AG09309 (cell line): ENCODE measurements around the gene BCDIN3D.
A peak's percentile ranks its signal among the peaks of the same experiment; 100 is the strongest.

ENCODE experiments used
- DNase-seq: peaks from one replicate; pipeline ENCODE4 v3.0.0-alpha.2; 2010; ENCODE audit warnings: low read depth
- H3K4me3 ChIP-seq: 2 replicates; pipeline ENCODE4 v1.5.1; 2011; ENCODE audit warnings: mild to moderate bottlenecking, low read depth, low read length, moderate library complexity; ENCODE audit not compliant: control insufficient read depth
- TF ChIP-seq, protein P1 (sequence below): IDR thresholded peaks from 2 replicates; pipeline ENCODE4 v1.5.1; 2011; ENCODE audit warnings: mild to moderate bottlenecking, low read depth, low read length, inconsistent platforms; ENCODE audit not compliant: insufficient read depth, control insufficient read depth; ENCODE audit errors: missing control alignments

Gene BCDIN3D, protein sequence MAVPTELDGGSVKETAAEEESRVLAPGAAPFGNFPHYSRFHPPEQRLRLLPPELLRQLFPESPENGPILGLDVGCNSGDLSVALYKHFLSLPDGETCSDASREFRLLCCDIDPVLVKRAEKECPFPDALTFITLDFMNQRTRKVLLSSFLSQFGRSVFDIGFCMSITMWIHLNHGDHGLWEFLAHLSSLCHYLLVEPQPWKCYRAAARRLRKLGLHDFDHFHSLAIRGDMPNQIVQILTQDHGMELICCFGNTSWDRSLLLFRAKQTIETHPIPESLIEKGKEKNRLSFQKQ

DNA sequence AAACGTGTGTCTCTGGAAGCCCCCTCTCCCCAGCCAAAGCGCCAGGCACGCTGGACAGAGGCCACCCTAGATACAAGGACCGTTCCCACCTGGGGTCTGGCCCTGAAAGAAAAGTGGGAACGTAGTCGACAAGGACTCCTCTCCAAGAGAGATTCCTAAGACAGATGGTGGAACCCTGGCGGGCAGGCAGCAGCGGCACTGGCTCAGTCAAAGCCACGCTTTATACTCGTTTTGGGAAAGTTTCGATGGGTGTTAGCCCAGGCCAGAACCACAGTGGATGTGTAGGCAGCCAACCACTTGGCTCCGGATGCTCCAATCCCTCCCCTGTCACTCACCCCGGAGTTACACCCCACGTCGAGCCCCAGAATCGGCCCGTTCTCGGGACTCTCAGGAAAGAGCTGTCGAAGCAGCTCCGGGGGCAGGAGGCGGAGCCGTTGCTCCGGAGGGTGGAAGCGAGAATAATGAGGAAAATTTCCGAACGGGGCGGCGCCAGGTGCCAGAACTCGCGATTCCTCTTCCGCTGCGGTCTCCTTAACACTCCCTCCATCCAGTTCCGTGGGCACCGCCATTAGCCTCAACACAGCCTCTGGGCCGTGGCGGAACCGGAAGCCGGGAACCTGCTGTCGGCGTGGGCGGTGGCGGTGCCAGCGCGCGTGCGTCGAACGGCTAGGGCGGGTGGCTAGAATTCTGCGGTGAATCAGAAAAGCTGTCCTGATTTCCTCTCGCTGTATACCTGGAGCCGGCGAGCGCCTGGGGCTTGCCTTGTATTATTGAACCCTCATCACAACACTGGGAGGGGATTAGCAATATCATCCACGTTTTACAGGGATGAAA lies at the start of gene BCDIN3D:
BCDIN3D (minus strand) TSS at position 588 of the 834 bp plus-strand sequence; CDS start at position 569, 19 bp downstream.
- TF ChIP-seq, protein P1, sequence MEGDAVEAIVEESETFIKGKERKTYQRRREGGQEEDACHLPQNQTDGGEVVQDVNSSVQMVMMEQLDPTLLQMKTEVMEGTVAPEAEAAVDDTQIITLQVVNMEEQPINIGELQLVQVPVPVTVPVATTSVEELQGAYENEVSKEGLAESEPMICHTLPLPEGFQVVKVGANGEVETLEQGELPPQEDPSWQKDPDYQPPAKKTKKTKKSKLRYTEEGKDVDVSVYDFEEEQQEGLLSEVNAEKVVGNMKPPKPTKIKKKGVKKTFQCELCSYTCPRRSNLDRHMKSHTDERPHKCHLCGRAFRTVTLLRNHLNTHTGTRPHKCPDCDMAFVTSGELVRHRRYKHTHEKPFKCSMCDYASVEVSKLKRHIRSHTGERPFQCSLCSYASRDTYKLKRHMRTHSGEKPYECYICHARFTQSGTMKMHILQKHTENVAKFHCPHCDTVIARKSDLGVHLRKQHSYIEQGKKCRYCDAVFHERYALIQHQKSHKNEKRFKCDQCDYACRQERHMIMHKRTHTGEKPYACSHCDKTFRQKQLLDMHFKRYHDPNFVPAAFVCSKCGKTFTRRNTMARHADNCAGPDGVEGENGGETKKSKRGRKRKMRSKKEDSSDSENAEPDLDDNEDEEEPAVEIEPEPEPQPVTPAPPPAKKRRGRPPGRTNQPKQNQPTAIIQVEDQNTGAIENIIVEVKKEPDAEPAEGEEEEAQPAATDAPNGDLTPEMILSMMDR = no peak
- DNase-seq = no peak
- peak within 1 kb of the TSS; percentile 60 for H3K4me3 ChIP-seq

DNA sequence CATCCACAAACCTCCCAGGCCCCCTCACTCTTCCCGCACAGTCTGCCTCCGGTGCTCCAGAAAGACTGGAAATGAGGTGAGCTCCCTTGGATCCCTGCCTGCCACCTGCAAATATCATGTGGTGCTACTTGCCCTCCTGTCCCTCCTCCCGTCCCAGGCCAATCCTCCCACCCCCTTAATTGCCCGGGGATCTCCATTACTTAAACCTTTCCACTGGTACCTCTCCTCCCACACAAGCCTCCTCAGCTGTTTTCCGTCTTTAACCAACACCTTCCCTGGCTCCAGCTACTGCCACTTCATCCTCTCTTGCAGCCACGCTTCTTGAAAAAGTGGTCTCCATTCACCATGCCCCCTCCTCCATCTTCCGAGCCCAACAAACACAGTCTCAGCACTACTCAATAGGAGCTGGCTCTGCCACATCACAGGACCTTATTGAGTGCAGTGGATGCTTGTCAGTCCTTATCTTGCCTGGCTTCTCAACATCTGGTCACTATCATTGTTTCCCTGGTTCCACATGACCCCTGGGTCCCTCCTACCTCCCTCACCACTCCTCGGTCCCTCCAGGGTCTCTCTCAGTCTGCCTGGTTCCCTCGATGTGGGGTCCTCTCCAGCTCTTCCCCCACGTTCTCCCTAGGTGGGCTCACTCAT lies 49.3 kb upstream of the BCDIN3D start:
- DNase-seq = no peak
- TF ChIP-seq, protein P1 = no peak
- H3K4me3 ChIP-seq = no peak overlapping the region

DNA sequence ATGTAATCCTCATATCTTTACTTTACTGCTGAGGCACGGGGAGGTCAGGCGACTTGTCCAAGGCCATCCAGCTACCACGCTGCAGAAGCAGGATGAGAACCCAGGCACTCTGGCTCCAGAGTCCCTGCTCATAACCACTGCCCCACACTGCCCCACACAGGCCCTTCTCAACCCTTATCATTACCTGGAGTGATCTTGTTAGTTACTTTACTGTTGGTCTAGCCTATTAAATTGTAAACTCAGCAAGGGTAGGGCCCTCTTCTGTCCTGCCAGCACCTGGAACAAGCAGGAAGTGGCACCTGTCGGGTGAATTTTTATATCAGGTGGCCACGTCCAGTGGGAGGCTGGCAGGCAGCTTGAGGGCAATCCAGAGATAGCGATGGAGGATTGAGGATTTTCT lies 48.6 kb upstream of the BCDIN3D start:
- DNase-seq = no peak
- TF ChIP-seq, protein P1 = no peak
- no peak overlapping the region for H3K4me3 ChIP-seq

DNA sequence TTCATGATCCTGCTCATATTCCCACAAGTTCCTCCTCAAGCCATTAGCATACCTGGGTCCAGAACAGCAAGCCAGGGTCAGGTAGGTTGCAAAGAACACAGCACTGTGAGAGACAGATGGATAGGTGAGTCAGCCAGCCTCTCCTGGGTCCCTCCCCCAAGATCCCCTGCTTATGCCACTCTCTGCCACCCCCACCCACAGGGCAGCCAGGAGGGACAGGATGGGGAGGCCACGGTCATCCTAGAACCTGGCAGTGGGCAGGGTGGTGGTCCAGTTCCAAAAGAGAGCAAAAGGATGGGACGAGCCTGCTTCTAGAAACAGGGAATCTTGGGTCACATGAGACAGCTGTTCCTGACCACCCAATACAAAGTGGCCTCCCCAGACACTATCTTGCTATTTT lies 48.1 kb upstream of the BCDIN3D start:
- no peak overlapping the region for H3K4me3 ChIP-seq
- no peak for DNase-seq
- TF ChIP-seq, protein P1 = no peak

DNA sequence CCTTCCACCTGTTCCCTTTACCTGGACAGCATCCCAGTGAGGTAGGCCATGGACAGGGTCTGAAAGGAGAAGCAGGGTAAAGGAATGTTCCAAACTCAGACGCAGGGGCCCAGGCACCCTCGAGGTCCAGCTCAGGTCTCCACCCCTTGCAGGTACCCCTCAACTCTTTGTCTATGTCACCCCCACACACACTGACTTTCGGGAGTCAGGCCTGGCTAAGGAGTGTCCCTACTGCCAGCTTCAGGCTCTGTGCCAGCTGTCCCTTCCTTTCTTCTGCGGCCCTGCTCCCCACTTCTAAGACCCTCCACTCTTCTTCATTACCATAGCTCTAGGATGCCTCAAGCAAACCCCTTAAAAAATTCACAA lies 47.2 kb upstream of the BCDIN3D start:
- no peak for DNase-seq
- TF ChIP-seq, protein P1 = no peak
- no peak overlapping the region for H3K4me3 ChIP-seq

DNA sequence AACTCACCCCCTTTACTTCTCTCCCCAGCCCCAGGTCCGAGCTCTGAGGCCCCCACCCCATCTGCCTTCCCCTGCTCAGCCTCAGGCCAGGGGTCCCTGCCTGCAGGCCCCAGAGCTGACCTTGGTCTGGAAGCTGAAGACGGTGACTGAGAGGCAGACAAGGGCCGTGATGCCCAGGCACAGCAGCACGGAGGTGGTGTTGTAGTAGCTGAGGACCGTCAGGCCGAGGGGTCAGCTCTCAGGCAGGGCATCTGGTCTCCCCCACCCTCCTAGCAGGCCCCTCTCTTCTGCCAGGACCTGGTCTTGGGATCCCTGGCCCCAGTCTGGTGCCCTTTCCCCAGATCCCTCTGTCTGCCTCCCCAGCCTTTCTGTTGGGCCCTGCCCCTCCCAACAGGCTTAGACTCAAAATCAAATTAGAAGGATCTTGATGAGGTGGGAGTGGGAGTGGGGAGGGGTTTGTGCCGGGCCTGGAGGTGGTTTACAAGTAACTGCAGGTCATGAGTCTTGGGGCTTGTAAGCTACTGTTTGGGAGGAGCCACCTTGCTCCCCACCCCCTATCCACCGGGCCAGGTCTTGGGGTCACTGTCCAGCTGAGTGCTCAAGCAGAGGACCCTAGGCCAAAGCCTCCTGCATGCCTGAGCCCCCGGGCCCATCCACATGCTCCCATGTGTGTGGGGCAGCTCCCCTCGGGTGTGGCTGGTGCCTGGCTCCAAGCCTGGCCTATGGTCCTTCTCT lies 46.6 kb upstream of the BCDIN3D start:
- no peak for DNase-seq
- TF ChIP-seq, protein P1 = no peak
- no peak overlapping the region for H3K4me3 ChIP-seq
